Activated CD8-positive, alpha-beta T cell treated with anti-CD3 and anti-CD28 coated beads for 36 hours (primary cell): ENCODE data around the gene ANP32A. TPM values are rescaled to one million over a fixed set of nuclear protein-coding genes. Genes with fewer than 3 reads are reported as not detected.
A peak's percentile ranks its signal among the peaks of the same experiment; 100 is the strongest.

ENCODE experiments used
- ATAC-seq: fragments of 200-7000 bp; cut with Tn5 transposase; one replicate; pipeline ENCODE4 v1.10.0; 2021; ENCODE audit warnings: mild to moderate bottlenecking, moderate library complexity
- CTCF ChIA-PET: fragments of 350-600 bp; sonication (Branson Sonifier 250); formaldehyde crosslinking; loops from one replicate; lab custom pipeline; 2021; ENCODE audit warnings: antibody characterized with exemption; lab: Charles Lee
- POLR2A ChIA-PET: fragments of 350-600 bp; sonication (Branson Sonifier 250); formaldehyde crosslinking; loops from one replicate; lab custom pipeline; 2021; ENCODE audit warnings: antibody characterized with exemption; lab: Charles Lee
- DNase-seq: peaks from one replicate; pipeline ENCODE4 v3.0.0-alpha.2; 2020
- H3K27ac Mint-ChIP-seq: one replicate; pipeline ENCODE4 v1.8.0; 2021; ENCODE audit warnings: mild to moderate bottlenecking, mixed read lengths
- H3K27me3 Mint-ChIP-seq: one replicate; pipeline ENCODE4 v1.8.0; 2021; ENCODE audit warnings: mixed read lengths
- H3K36me3 Mint-ChIP-seq: one replicate; pipeline ENCODE4 v1.8.0; 2021; ENCODE audit warnings: low read depth, mixed read lengths
- H3K4me1 Mint-ChIP-seq: one replicate; pipeline ENCODE4 v1.8.0; 2021; ENCODE audit warnings: low read depth, mixed read lengths
- H3K4me3 Mint-ChIP-seq: one replicate; pipeline ENCODE4 v1.8.0; 2021; ENCODE audit warnings: mild to moderate bottlenecking, moderate library complexity, mixed read lengths
- H3K9me3 Mint-ChIP-seq: one replicate; pipeline ENCODE4 v1.8.0; 2021; ENCODE audit warnings: mixed read lengths
- CTCF ChIP-seq: fragments of 200-600 bp; IDR thresholded peaks from one replicate; pipeline ENCODE4 v1.8.0; 2022; ENCODE audit warnings: antibody characterized with exemption, mild to moderate bottlenecking
- intact Hi-C: fragments of 100-400 bp; cut with micrococcal nuclease; formaldehyde crosslinking; loops from one replicate; pipeline ENCODE4 v1.10.0; 2022
- microRNA-seq: library from miRNA; unstranded; fragments of <30 nt; microRNA quantifications from one replicate; pipeline ENCODE4 v1.2.0, GENCODE V29; 2022; ENCODE audit warnings: borderline microRNAs expressed, borderline replicate concordance
- total RNA-seq, 2 experiments: library from RNA; stranded (reverse); gene quantifications; one replicate each; pipeline ENCODE4 v1.2.3, GENCODE V29; 2021

Gene ANP32A
- total RNA-seq, 2 experiments from 2014 or later = 239 to 246 TPM

- Mint-ChIP-seq H3K9me3 (no peaks in the 10 kb centered on the region), H3K4me1 (peaks cover 3% of the 10 kb centered on the region), H3K4me3 (no peak overlapping the region), H3K36me3 (no peaks in the 10 kb centered on the region), H3K27me3 (peaks cover 5% of the 10 kb centered on the region), H3K27ac (no peak overlapping the region)
- intact Hi-C loops = loop anchor here (2.0 to 10.0 kb wide), 2 partner anchors 114 to 144 kb away; no protein-coding TSS in a partner anchor
- TF ChIP-seq CTCF = peak; percentile 52
- ChIA-PET CTCF (interaction anchor here (1.6 kb wide), 1 partner anchor 145 kb away, joined by 13 read pairs; no protein-coding TSS in a partner anchor), POLR2A (no interaction called here)
- no peak for ATAC-seq
- peak; percentile 38 for DNase-seq
These were observed 90.2 kb downstream of the ANP32A start for GRCh38 chr15:68730471-68730919.

- no peak for DNase-seq
- intact Hi-C loops = loop anchor here (2.0 to 10.0 kb wide), 2 partner anchors 115 to 145 kb away; no protein-coding TSS in a partner anchor
- H3K36me3 Mint-ChIP-seq = no peaks in the 10 kb centered on the region
- no peak overlapping the region for H3K27ac Mint-ChIP-seq
- TF ChIP-seq CTCF = no peak
- peaks cover 3% of the 10 kb centered on the region for H3K4me1 Mint-ChIP-seq
- ChIA-PET POLR2A (no interaction called here), CTCF (interaction anchor here (1.0 to 1.6 kb wide), 2 partner anchors 99 to 145 kb away, joined by 4 to 13 read pairs; no protein-coding TSS in a partner anchor)
- peaks cover 5% of the 10 kb centered on the region for H3K27me3 Mint-ChIP-seq
- no peak for ATAC-seq
- no peaks in the 10 kb centered on the region for H3K9me3 Mint-ChIP-seq
- H3K4me3 Mint-ChIP-seq = no peak overlapping the region
These were observed 90.8 kb downstream of the ANP32A start for GRCh38 chr15:68729789-68730411.

Small RNA genes within 50 kb of the gene (microRNA-seq; reads per million reads assigned to microRNA genes)
- gene MIR4312 = not detected

Other genes starting within 250 kb of the ANP32A start
- gene CORO2B, start 241.9 kb downstream of the ANP32A start, total RNA-seq = not detected
- gene SPESP1, start 109.6 kb upstream of the ANP32A start, total RNA-seq = under 1 TPM; 0.18 to 0.36 TPM
- not detected for gene NOX5, start 193.8 kb upstream of the ANP32A start, total RNA-seq